IMR-90 (cell line): ENCODE data around the gene LDLRAD4. TPM values are rescaled to one million over a fixed set of nuclear protein-coding genes. Genes with fewer than 3 reads are reported as not detected.

Experiments
- ATAC-seq: fragments of 200-7000 bp; cut with Tn5 transposase; 2 replicates; pipeline ENCODE4 v1.9.1; 2020; ENCODE audit warnings: low read depth, mild to moderate bottlenecking, moderate library complexity
- BruUV-seq: library from RNA; stranded (reverse); fragments of 400-500 nt; replicated peaks from 2 replicates; lab custom pipeline; 2021; lab: Mats Ljungman, UMichigan
- CTCF ChIA-PET: fragments of 300-600 bp; formaldehyde crosslinking; extraction: SDS; loops from one replicate; lab custom pipeline; 2021; ENCODE audit warnings: antibody characterized with exemption; lab: Yijun Ruan, JAX
- POLR2A ChIA-PET: fragments of 300-600 bp; sonication (Branson Sonifier 250); formaldehyde crosslinking; loops from one replicate; lab custom pipeline; 2022; ENCODE audit warnings: antibody characterized with exemption; ENCODE audit not compliant: unreplicated experiment; lab: Charles Lee
- DNase-seq: peaks from one replicate; pipeline ENCODE4 v3.0.0; 2013
- H2AFZ ChIP-seq: replicated peaks from 2 replicates; pipeline ENCODE3; 2013; ENCODE audit warnings: low read length, mild to moderate bottlenecking; ENCODE audit not compliant: poor library complexity
- H2AK5ac ChIP-seq: 2 replicates; pipeline ENCODE4 v1.6.1; 2013; ENCODE audit warnings: low read depth, low read length, inconsistent platforms
- H2AK9ac ChIP-seq: replicated peaks from 2 replicates; pipeline ENCODE3; 2013; ENCODE audit warnings: mild to moderate bottlenecking, low read depth, low read length, moderate library complexity; ENCODE audit not compliant: poor library complexity
- H2BK120ac ChIP-seq: 2 replicates; pipeline ENCODE4 v1.6.1; 2013; ENCODE audit warnings: low read depth, low read length, inconsistent platforms
- H2BK15ac ChIP-seq: 3 replicates; pipeline ENCODE4 v1.6.1; 2013; ENCODE audit warnings: low read depth, low read length, inconsistent platforms
- H2BK20ac ChIP-seq: 2 replicates; pipeline ENCODE4 v1.6.1; 2013; ENCODE audit warnings: low read depth, mild to moderate bottlenecking, inconsistent platforms, low read length, moderate library complexity
- H2BK5ac ChIP-seq: 2 replicates; pipeline ENCODE4 v1.6.1; 2013; ENCODE audit warnings: mild to moderate bottlenecking, low read depth, low read length, inconsistent platforms; ENCODE audit not compliant: poor library complexity, severe bottlenecking
- H3K14ac ChIP-seq: replicated peaks from 2 replicates; pipeline ENCODE4 v1.6.1; 2013; ENCODE audit warnings: low read depth, low read length, inconsistent platforms
- H3K18ac ChIP-seq: 2 replicates; pipeline ENCODE4 v1.6.1; 2013; ENCODE audit warnings: low read depth, low read length, control low read depth
- H3K23ac ChIP-seq: 2 replicates; pipeline ENCODE4 v1.6.1; 2013; ENCODE audit warnings: low read depth, low read length, inconsistent platforms
- H3K27ac ChIP-seq: 2 replicates; pipeline ENCODE4 v1.5.1; 2013; ENCODE audit warnings: mild to moderate bottlenecking, control low read depth, low read length; ENCODE audit not compliant: insufficient read depth
- H3K27me3 ChIP-seq: 2 replicates; pipeline ENCODE4 v1.6.1; 2013; ENCODE audit warnings: low read length; ENCODE audit not compliant: control insufficient read depth, insufficient read depth
- H3K36me3 ChIP-seq: 2 replicates; pipeline ENCODE4 v1.6.1; 2013; ENCODE audit warnings: low read length, mixed read lengths; ENCODE audit not compliant: control insufficient read depth, insufficient read depth
- H3K4ac ChIP-seq: 2 replicates; pipeline ENCODE4 v1.6.1; 2013; ENCODE audit warnings: low read depth, low read length, inconsistent platforms
- H3K4me1 ChIP-seq: 2 replicates; pipeline ENCODE4 v1.6.1; 2013; ENCODE audit warnings: low read length, mixed read lengths; ENCODE audit not compliant: control insufficient read depth, insufficient read depth
- H3K4me2 ChIP-seq: 2 replicates; pipeline ENCODE4 v1.6.1; 2013; ENCODE audit warnings: low read depth, mild to moderate bottlenecking, control low read depth, low read length, moderate library complexity
- H3K4me3 ChIP-seq: 2 replicates; pipeline ENCODE4 v1.5.1; 2013; ENCODE audit warnings: low read depth, mild to moderate bottlenecking, control low read depth, low read length, moderate library complexity; ENCODE audit not compliant: insufficient read depth
- H3K56ac ChIP-seq: 2 replicates; pipeline ENCODE4 v1.6.1; 2013; ENCODE audit warnings: low read length, inconsistent platforms; ENCODE audit not compliant: insufficient read depth; ENCODE audit errors: extremely low read depth
- H3K79me1 ChIP-seq, 2 experiments: 2 replicates each; pipeline ENCODE4 v1.6.1; 2013; ENCODE audit warnings: low read length in 2 of 2, inconsistent platforms in 1 of 2, low read depth in 1 of 2
- H3K9ac ChIP-seq: 2 replicates; pipeline ENCODE4 v1.6.1; 2013; ENCODE audit warnings: low read depth, low read length, control low read depth
- H3K9me1 ChIP-seq: 2 replicates; pipeline ENCODE4 v1.6.1; 2013; ENCODE audit warnings: low read length, inconsistent platforms; ENCODE audit not compliant: insufficient read depth
- H3K9me3 ChIP-seq: 2 replicates; pipeline ENCODE4 v1.6.1; 2013; ENCODE audit warnings: low read length; ENCODE audit not compliant: control insufficient read depth, insufficient read depth
- H4K20me1 ChIP-seq: 2 replicates; pipeline ENCODE4 v1.6.1; 2013; ENCODE audit warnings: low read length, inconsistent platforms; ENCODE audit not compliant: insufficient read depth
- H4K5ac ChIP-seq: 2 replicates; pipeline ENCODE4 v1.6.1; 2013; ENCODE audit warnings: mild to moderate bottlenecking, low read depth, low read length, control low read depth
- H4K8ac ChIP-seq, 2 experiments: 2 replicates each; pipeline ENCODE4 v1.6.1; 2013; ENCODE audit warnings: low read depth in 2 of 2, low read length in 2 of 2, control low read depth in 1 of 2, inconsistent platforms in 1 of 2
- H4K91ac ChIP-seq: 2 replicates; pipeline ENCODE4 v1.6.1; 2013; ENCODE audit warnings: low read depth, low read length, inconsistent platforms; ENCODE audit not compliant: insufficient read depth
- BHLHE40 ChIP-seq: fragments of 150-350 bp; IDR thresholded peaks from 2 replicates; pipeline ENCODE4 v1.6.1; 2016; ENCODE audit warnings: mild to moderate bottlenecking, low read depth, low read length
- CEBPB ChIP-seq: IDR thresholded peaks from 2 replicates; pipeline ENCODE4 v1.6.1; 2012; ENCODE audit warnings: low read depth, low read length, improper control_type of control experiment
- CHD1 ChIP-seq: IDR thresholded peaks from 2 replicates; pipeline ENCODE4 v1.6.1; 2012; ENCODE audit warnings: low read depth, low read length, improper control_type of control experiment
- CTCF ChIP-seq: conservative IDR thresholded peaks from 2 replicates; pipeline ENCODE4 v1.5.1; 2012; ENCODE audit warnings: mild to moderate bottlenecking, low read depth, low read length, improper control_type of control experiment
- ELK1 ChIP-seq: fragments of 150-350 bp; IDR thresholded peaks from 2 replicates; pipeline ENCODE4 v1.6.1; 2016; ENCODE audit warnings: low read depth, mild to moderate bottlenecking, low read length, moderate library complexity, borderline replicate concordance
- FOS ChIP-seq: fragments of 150-350 bp; IDR thresholded peaks from 2 replicates; pipeline ENCODE4 v1.6.1; 2016; ENCODE audit warnings: low read depth, low read length
- MAFK ChIP-seq: IDR thresholded peaks from 2 replicates; pipeline ENCODE4 v1.6.1; 2012; ENCODE audit warnings: low read depth, low read length, improper control_type of control experiment
- MXI1 ChIP-seq: IDR thresholded peaks from 2 replicates; pipeline ENCODE4 v1.6.1; 2012; ENCODE audit warnings: low read depth, mild to moderate bottlenecking, low read length, moderate library complexity, borderline replicate concordance
- POLR2A ChIP-seq: IDR thresholded peaks from 2 replicates; pipeline ENCODE4 v1.6.1; 2012; ENCODE audit warnings: mild to moderate bottlenecking, low read depth, low read length
- RAD21 ChIP-seq: IDR thresholded peaks from 2 replicates; pipeline ENCODE4 v1.6.1; 2012; ENCODE audit warnings: low read length, improper control_type of control experiment
- RCOR1 ChIP-seq: IDR thresholded peaks from 2 replicates; pipeline ENCODE4 v1.6.1; 2012; ENCODE audit warnings: mild to moderate bottlenecking, low read length, improper control_type of control experiment; ENCODE audit not compliant: insufficient replicate concordance
- RFX5 ChIP-seq: IDR thresholded peaks from 2 replicates; pipeline ENCODE4 v1.8.0; 2012; ENCODE audit warnings: low read depth, mild to moderate bottlenecking, low read length, moderate library complexity
- SMC3 ChIP-seq: fragments of 150-350 bp; IDR thresholded peaks from 2 replicates; pipeline ENCODE4 v1.6.1; 2016; ENCODE audit warnings: low read depth, mild to moderate bottlenecking, antibody characterized with exemption, low read length, moderate library complexity
- USF2 ChIP-seq: fragments of 150-350 bp; IDR thresholded peaks from 2 replicates; pipeline ENCODE4 v1.6.1; 2017; ENCODE audit warnings: mild to moderate bottlenecking, antibody characterized with exemption, low read length, low read depth
- WGBS, 2 experiments: methylation state at CpG; one replicate each; pipeline versions ENCODE4 v1.1.5 to v1.1.7; 2013; ENCODE audit warnings: missing lambda C conversion rate in 2 of 2; ENCODE audit not compliant: insufficient read length in 1 of 2; ENCODE audit errors: extremely low coverage in 2 of 2; 5-methylcytosine and 5-hydroxymethylcytosine counted together
- dilution Hi-C: fragments of 300-500 bp; cut with HindIII; formaldehyde crosslinking; loops from one replicate; pipeline ENCODE4 v1.14.3; 2018; ENCODE audit warnings: low sequenced_read_pairs; ENCODE audit not compliant: unreplicated experiment
- in situ Hi-C: fragments of 300-500 bp; cut with MboI; formaldehyde crosslinking; loops from 3 replicates; pipeline ENCODE4 v1.14.3; 2019; ENCODE audit warnings: low sequenced_read_pairs, inconsistent platforms, mixed read lengths
- intact Hi-C: fragments of 100-400 bp; cut with micrococcal nuclease; formaldehyde crosslinking; loops from 2 replicates; pipeline ENCODE4 v1.10.0; 2022
- polyA plus RNA-seq, 3 experiments: library from polyadenylated mRNA; depleted of rRNA; stranded (reverse); fragments of >200 nt; gene quantifications; 2 replicates each; pipeline ENCODE4 v1.2.3, GENCODE V29; 2012; ENCODE audit warnings: low replicate concordance in 1 of 3
- total RNA-seq: library from RNA; depleted of rRNA; stranded (reverse); fragments of >200 nt; gene quantifications from 2 replicates; pipeline ENCODE4 v1.2.3, GENCODE V29; 2012

Gene LDLRAD4
- total and polyA plus RNA-seq, 2 of the 4 experiments (the other 2 are of a cell fraction) = not detected

- Histone ChIP-seq H4K5ac (no peak overlapping the region), H3K27me3 (peaks cover 33% of the 10 kb centered on the region), H4K91ac (no peak overlapping the region), H2BK120ac (no peak overlapping the region), H3K14ac (no peak overlapping the region), H3K9me3 (0 out of 2 replicates have a peak, but pooled peaks cover 2% of the 10 kb centered on the region), H3K23ac (no peak overlapping the region), H2AK5ac (no peak overlapping the region), H3K4me2 (no peak overlapping the region; the same call in 1 of the 2 replicates), H2AK9ac (no peak overlapping the region), H2AFZ (peak overlapping the region; percentile 25), H2BK15ac (no peak overlapping the region), H3K4me3 (no peak overlapping the region), H3K18ac (no peak overlapping the region), H3K4ac (no peak overlapping the region), H4K20me1 (no peaks in the 10 kb centered on the region), H2BK20ac (no peak overlapping the region), H3K27ac (no peak overlapping the region), H3K56ac (no peak overlapping the region), H3K9ac (no peak overlapping the region), H4K8ac (no peak overlapping the region), H3K36me3 (no peaks in the 10 kb centered on the region), H3K4me1 (no peaks in the 10 kb centered on the region), H2BK5ac (no peak overlapping the region), H3K9me1 (no peaks in the 10 kb centered on the region), H3K79me1 (no peaks in the 10 kb centered on the region)
- no peak for DNase-seq
- in situ Hi-C loops = loop anchor here (25.0 kb wide), 2 partner anchors 629 to 879 kb away; no protein-coding TSS in a partner anchor
- ATAC-seq = peak; percentile 32; the same call in 1 of the 2 replicates
- BruUV-seq = no TSS peak
- intact Hi-C loops = no loop called here
- ChIA-PET POLR2A (no interaction called here), CTCF (no interaction called here)
- dilution Hi-C loops = no loop called here
- WGBS, 2 experiments = 21% methylated on average over 34 of the region's 84 CpGs; no CpG with 5 or more reads in 1 of the 2 experiments
- TF ChIP-seq RFX5 = no peak
- no peak for TF ChIP-seq POLR2A
- TF ChIP-seq USF2 = no peak
- TF ChIP-seq ELK1 = no peak
- TF ChIP-seq CHD1 = no peak
- TF ChIP-seq FOS = no peak
- no peak for TF ChIP-seq CEBPB
- TF ChIP-seq CTCF = no peak
- TF ChIP-seq RCOR1 = no peak
- TF ChIP-seq BHLHE40 = no peak
- no peak for TF ChIP-seq MXI1
- TF ChIP-seq SMC3 = no peak
- TF ChIP-seq MAFK = no peak
- no peak for TF ChIP-seq RAD21
Measured at GRCh38 chr18:13641551-13642439, 423.2 kb downstream of the LDLRAD4 start.
